GM12878 (cell line): ENCODE results near the gene SCGB3A1. TPM values are rescaled to one million over a fixed set of nuclear protein-coding genes. Genes with fewer than 3 reads are reported as not detected.

Experiments used
- ATAC-seq: fragments of 200-7000 bp; cut with Tn5 transposase; 3 replicates; pipeline ENCODE4 v1.9.1; 2020; ENCODE audit warnings: mild to moderate bottlenecking, moderate library complexity
- BruUV-seq: library from RNA; stranded (reverse); fragments of 400-500 nt; replicated peaks from 2 replicates; lab custom pipeline; 2021; lab: Mats Ljungman, UMichigan
- CTCF ChIA-PET: fragments of 300-600 bp; sonication (Branson Sonifier 250); formaldehyde crosslinking; extraction: SDS; loops from one replicate; lab custom pipeline; 2021; ENCODE audit warnings: inconsistent platforms; lab: Yijun Ruan, JAX
- POLR2A ChIA-PET: fragments of 350-600 bp; formaldehyde crosslinking; extraction: SDS; loops from one replicate; lab custom pipeline; 2021; ENCODE audit warnings: inconsistent platforms; lab: Charles Lee
- RAD21 ChIA-PET: fragments of 300-600 bp; sonication (Branson Sonifier 250); formaldehyde crosslinking; loops from one replicate; lab custom pipeline; 2023; ENCODE audit warnings: antibody characterized with exemption; ENCODE audit not compliant: unreplicated experiment; lab: Charles Lee
- SMC1A ChIA-PET: fragments of 300-600 bp; sonication (Branson Sonifier 250); formaldehyde crosslinking; loops from one replicate; lab custom pipeline; 2023; ENCODE audit not compliant: unreplicated experiment, uncharacterized antibody; lab: Charles Lee
- DNase-seq: peaks from one replicate; pipeline ENCODE4 v3.0.0-alpha.2; 2011; ENCODE audit warnings: low read depth, low spot score
- FAIRE-seq: peaks from 3 replicates; lab custom pipeline; 2011; peaks lifted over from hg19 to GRCh38; lab: Jason Lieb, UNC
- H2AFZ ChIP-seq: 2 replicates; pipeline ENCODE4 v1.6.0; 2011; ENCODE audit warnings: low read depth, low read length, control low read depth; ENCODE audit not compliant: control insufficient read depth
- H3K27ac ChIP-seq: 2 replicates; pipeline ENCODE4 v1.5.1; 2011; ENCODE audit warnings: control low read depth; ENCODE audit not compliant: control insufficient read depth, insufficient read depth
- H3K27me3 ChIP-seq, 2 experiments: replicated peaks in 1 of 2; 2 replicates each; pipeline versions ENCODE4 v1.6.0 to v1.6.1; 2011; ENCODE audit warnings: low read length in 1 of 2; ENCODE audit not compliant: control insufficient read depth in 2 of 2, insufficient read depth in 2 of 2
- H3K36me3 ChIP-seq, 2 experiments: 2 replicates each; pipeline ENCODE4 v1.5.1; 2011; ENCODE audit warnings: low read length in 1 of 2; ENCODE audit not compliant: control insufficient read depth in 2 of 2, insufficient read depth in 2 of 2
- H3K4me1 ChIP-seq: 2 replicates; pipeline ENCODE4 v1.6.1; 2011; ENCODE audit warnings: mild to moderate bottlenecking, low read length, moderate library complexity, mixed read lengths; ENCODE audit not compliant: control insufficient read depth, insufficient read depth
- H3K4me2 ChIP-seq: 2 replicates; pipeline ENCODE4 v1.6.0; 2011; ENCODE audit warnings: control low read depth; ENCODE audit not compliant: control insufficient read depth, insufficient read depth
- H3K4me3 ChIP-seq: fragments of 200-600 bp; sonication (generic); 2 replicates; pipeline ENCODE4 v1.5.1; 2016
- H3K79me2 ChIP-seq: 2 replicates; pipeline ENCODE4 v1.6.0; 2011; ENCODE audit warnings: low read length; ENCODE audit not compliant: control insufficient read depth, insufficient read depth
- H3K9ac ChIP-seq: 2 replicates; pipeline ENCODE4 v1.8.0; 2011; ENCODE audit warnings: low read length, control low read depth, mixed read lengths; ENCODE audit not compliant: control insufficient read depth, insufficient read depth
- H3K9me3 ChIP-seq: replicated peaks from 3 replicates; pipeline ENCODE4 v1.5.1; 2011; ENCODE audit warnings: mild to moderate bottlenecking, low read length; ENCODE audit not compliant: control insufficient read depth, insufficient read depth
- H4K20me1 ChIP-seq: 2 replicates; pipeline ENCODE4 v1.6.0; 2011; ENCODE audit not compliant: control insufficient read depth, insufficient read depth
- EZH2 ChIP-seq: IDR thresholded peaks from 2 replicates; pipeline ENCODE4 v1.6.1; 2012; ENCODE audit warnings: low read depth, mild to moderate bottlenecking, control low read depth, inconsistent platforms, low read length, borderline replicate concordance; ENCODE audit not compliant: control insufficient read depth
- FOS ChIP-seq: IDR thresholded peaks from 3 replicates; pipeline ENCODE4 v1.6.1; 2011; ENCODE audit warnings: borderline replicate concordance; ENCODE audit not compliant: insufficient read length; ENCODE audit errors: extremely low read depth
- MEF2B ChIP-seq: fragments of 450-650 bp; IDR thresholded peaks from 2 replicates; pipeline ENCODE4 v1.6.1; 2018; ENCODE audit warnings: mild to moderate bottlenecking, moderate library complexity; ENCODE audit not compliant: partially characterized antibody, poor library complexity, severe bottlenecking
- POU2F2 ChIP-seq: IDR thresholded peaks from 3 replicates; pipeline ENCODE4 v1.6.1; 2011; ENCODE audit warnings: low read depth, mild to moderate bottlenecking, low read length, borderline replicate concordance
- SMARCA5 ChIP-seq: fragments of 450-650 bp; IDR thresholded peaks from 2 replicates; pipeline ENCODE4 v1.6.1; 2017; ENCODE audit warnings: mild to moderate bottlenecking
- SPI1 ChIP-seq: IDR thresholded peaks from 2 replicates; pipeline ENCODE4 v1.6.1; 2011; ENCODE audit warnings: low read depth, mild to moderate bottlenecking, low read length, moderate library complexity, borderline replicate concordance; ENCODE audit not compliant: insufficient read depth
- SUPT20H ChIP-seq: IDR thresholded peaks from 2 replicates; pipeline ENCODE4 v1.6.1; 2011; ENCODE audit warnings: low read depth, mild to moderate bottlenecking, low read length, moderate library complexity, borderline replicate concordance; ENCODE audit not compliant: control insufficient read depth
- ZZZ3 ChIP-seq: IDR thresholded peaks from 2 replicates; pipeline ENCODE4 v1.6.1; 2011; ENCODE audit warnings: low read depth; ENCODE audit not compliant: control insufficient read depth, insufficient read length
- WGBS: methylation state at CpG from one replicate; pipeline ENCODE4 v1.1.6; 2016; ENCODE audit warnings: low lambda C conversion rate; ENCODE audit not compliant: insufficient replicate concordance, insufficient coverage; ENCODE audit errors: missing lambda C conversion rate; 5-methylcytosine and 5-hydroxymethylcytosine counted together
- in situ Hi-C: fragments of 300-500 bp; cut with MboI; formaldehyde crosslinking; loops from 9 replicates; pipeline ENCODE4 v1.14.3; 2018; ENCODE audit warnings: mixed read lengths
- intact Hi-C: fragments of 100-400 bp; cut with micrococcal nuclease; formaldehyde crosslinking; loops from one replicate; pipeline ENCODE4 v1.14.2; 2022; ENCODE audit not compliant: unreplicated experiment
- polyA plus RNA-seq, 11 experiments: library from polyadenylated mRNA; depleted of rRNA in 4 of 11; unstranded in 6 of 11; stranded (reverse) in 5 of 11; fragments of >200 nt; fragmentation: Nextera tagmentation in 4 of 11; fragmentation: Illumina TruSeq in 1 of 11; extraction: Ambion mirVana in 4 of 11; extraction: Trizol in 1 of 11; gene quantifications; 1 replicate in 1 of 11; 2 replicates in 10 of 11; pipeline versions ENCODE4 v1.2.1 to v1.2.3, GENCODE V29; 2011 to 2016; ENCODE audit warnings: inconsistent platforms in 2 of 11, missing spikeins in 2 of 11, low read depth in 1 of 11
- total RNA-seq, 4 experiments: library from RNA; depleted of rRNA in 3 of 4; stranded (reverse); fragments of >200 nt in 3 of 4; fragmentation: Illumina TruSeq in 1 of 4; extraction: Trizol in 1 of 4; gene quantifications; 2 replicates each; pipeline versions ENCODE4 v1.2.1 to v1.2.3, GENCODE V29; 2013 to 2021
- TF ChIP-seq, protein P1 (sequence below): IDR thresholded peaks from 2 replicates; pipeline ENCODE4 v1.6.1; 2012; ENCODE audit warnings: low read depth, low read length, improper control_type of control experiment
- TF ChIP-seq, protein P2 (sequence below): fragments of 450-650 bp; IDR thresholded peaks from 2 replicates; pipeline ENCODE4 v1.6.1; 2017; ENCODE audit warnings: mild to moderate bottlenecking, moderate library complexity

Gene SCGB3A1
- total and polyA plus RNA-seq, 10 of the 15 experiments (the other 5 are each of a cell fraction or from before 2014, with no cell fraction given): 0.46 TPM; not detected in 9

DNA sequence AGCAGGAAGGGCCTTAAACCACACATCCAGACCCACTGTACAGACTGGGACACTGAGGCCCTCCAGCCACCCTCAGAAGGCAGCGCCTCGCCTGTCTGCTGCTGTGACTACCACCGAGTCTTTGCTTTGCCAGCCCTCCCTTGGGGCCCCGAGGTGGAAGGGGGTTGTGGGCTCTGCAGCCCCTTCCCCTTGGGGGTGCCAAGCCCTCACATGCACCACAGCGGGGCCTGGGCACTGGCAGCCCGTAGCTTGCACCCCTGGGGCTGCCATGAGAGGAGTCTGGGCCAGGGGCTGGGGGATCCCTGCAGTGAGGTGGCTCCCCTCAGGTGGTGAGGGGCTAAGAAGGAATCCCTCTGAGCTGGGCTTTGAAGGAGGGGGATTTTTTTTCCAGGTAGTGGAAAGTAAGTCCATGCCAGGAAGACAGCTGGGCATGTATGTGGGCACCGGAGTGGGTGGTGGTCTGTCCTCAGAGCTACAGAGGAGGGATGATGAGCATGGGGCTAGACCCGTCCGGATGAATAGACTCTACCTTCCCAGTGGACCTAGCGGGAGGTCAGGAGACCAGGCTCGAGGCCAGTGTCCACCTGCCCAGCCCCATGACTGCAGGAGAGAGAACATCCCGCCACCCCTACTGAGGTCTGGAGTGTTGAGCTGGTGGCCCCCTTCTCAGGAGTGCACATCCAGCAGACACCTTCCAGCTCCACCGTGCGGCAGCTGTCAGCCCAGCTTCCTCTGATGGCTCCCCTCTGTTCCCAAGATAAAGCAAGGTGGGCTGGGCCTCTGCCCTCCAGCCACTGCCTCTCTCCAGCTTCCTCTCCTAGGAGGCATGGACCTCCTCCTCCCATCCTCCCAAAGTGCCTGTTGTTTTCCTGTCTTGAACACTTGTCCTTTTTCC lies 42.2 kb upstream of the SCGB3A1 start:
- no peak for TF ChIP-seq ZZZ3
- H3K79me2 ChIP-seq: no peaks in the 10 kb centered on the region
- no TSS peak for BruUV-seq
- no peak overlapping the region for H2AFZ ChIP-seq
- DNase-seq (no peak), FAIRE-seq (no peak), ATAC-seq (no peak)
- no peaks in the 10 kb centered on the region for H3K36me3 ChIP-seq
- H3K27ac ChIP-seq: no peak overlapping the region
- no peaks in the 10 kb centered on the region for H3K4me1 ChIP-seq
- ChIA-PET CTCF (no interaction called here), POLR2A (interaction anchor here (0.6 kb wide), 1 partner anchor 94 kb away, joined by 3 read pairs; no protein-coding TSS in a partner anchor), RAD21 (no interaction called here), SMC1A (no interaction called here)
- 21% methylated on average over 14 of the region's 14 CpGs for WGBS
- H3K4me3 ChIP-seq: no peak overlapping the region
- H3K9ac ChIP-seq: no peak overlapping the region
- no peak overlapping the region for H3K4me2 ChIP-seq
- intact Hi-C loops (no loop called here), in situ Hi-C loops (no loop called here)
- H3K27me3 ChIP-seq: no peaks in the 10 kb centered on the region
- H3K9me3 ChIP-seq: no peaks in the 10 kb centered on the region
- no peaks in the 10 kb centered on the region for H4K20me1 ChIP-seq

- intact Hi-C loops: no loop called here
- Histone ChIP-seq H3K36me3 (no peaks in the 10 kb centered on the region), H3K79me2 (no peaks in the 10 kb centered on the region), H3K27me3 (no peaks in the 10 kb centered on the region), H3K9ac (no peak overlapping the region), H2AFZ (no peak overlapping the region), H3K4me3 (no peak overlapping the region), H3K4me1 (no peaks in the 10 kb centered on the region), H3K4me2 (no peak overlapping the region), H4K20me1 (no peaks in the 10 kb centered on the region), H3K27ac (no peak overlapping the region), H3K9me3 (no peaks in the 10 kb centered on the region)
- ChIA-PET CTCF (no interaction called here), RAD21 (no interaction called here), SMC1A (no interaction called here), POLR2A (no interaction called here)
- BruUV-seq: no TSS peak
- WGBS: 24% methylated on average over 10 of the region's 10 CpGs
- in situ Hi-C loops: no loop called here
- ATAC-seq (no peak), DNase-seq (no peak), FAIRE-seq (no peak)
- TF ChIP-seq SMARCA5 (no peak), POU2F2 (no peak), EZH2 (no peak), FOS (no peak), SPI1 (no peak), SUPT20H (no peak), MEF2B (no peak)
- TF ChIP-seq, protein P1, sequence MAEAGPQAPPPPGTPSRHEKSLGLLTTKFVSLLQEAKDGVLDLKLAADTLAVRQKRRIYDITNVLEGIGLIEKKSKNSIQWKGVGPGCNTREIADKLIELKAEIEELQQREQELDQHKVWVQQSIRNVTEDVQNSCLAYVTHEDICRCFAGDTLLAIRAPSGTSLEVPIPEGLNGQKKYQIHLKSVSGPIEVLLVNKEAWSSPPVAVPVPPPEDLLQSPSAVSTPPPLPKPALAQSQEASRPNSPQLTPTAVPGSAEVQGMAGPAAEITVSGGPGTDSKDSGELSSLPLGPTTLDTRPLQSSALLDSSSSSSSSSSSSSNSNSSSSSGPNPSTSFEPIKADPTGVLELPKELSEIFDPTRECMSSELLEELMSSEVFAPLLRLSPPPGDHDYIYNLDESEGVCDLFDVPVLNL: no peak
- TF ChIP-seq, protein P2, sequence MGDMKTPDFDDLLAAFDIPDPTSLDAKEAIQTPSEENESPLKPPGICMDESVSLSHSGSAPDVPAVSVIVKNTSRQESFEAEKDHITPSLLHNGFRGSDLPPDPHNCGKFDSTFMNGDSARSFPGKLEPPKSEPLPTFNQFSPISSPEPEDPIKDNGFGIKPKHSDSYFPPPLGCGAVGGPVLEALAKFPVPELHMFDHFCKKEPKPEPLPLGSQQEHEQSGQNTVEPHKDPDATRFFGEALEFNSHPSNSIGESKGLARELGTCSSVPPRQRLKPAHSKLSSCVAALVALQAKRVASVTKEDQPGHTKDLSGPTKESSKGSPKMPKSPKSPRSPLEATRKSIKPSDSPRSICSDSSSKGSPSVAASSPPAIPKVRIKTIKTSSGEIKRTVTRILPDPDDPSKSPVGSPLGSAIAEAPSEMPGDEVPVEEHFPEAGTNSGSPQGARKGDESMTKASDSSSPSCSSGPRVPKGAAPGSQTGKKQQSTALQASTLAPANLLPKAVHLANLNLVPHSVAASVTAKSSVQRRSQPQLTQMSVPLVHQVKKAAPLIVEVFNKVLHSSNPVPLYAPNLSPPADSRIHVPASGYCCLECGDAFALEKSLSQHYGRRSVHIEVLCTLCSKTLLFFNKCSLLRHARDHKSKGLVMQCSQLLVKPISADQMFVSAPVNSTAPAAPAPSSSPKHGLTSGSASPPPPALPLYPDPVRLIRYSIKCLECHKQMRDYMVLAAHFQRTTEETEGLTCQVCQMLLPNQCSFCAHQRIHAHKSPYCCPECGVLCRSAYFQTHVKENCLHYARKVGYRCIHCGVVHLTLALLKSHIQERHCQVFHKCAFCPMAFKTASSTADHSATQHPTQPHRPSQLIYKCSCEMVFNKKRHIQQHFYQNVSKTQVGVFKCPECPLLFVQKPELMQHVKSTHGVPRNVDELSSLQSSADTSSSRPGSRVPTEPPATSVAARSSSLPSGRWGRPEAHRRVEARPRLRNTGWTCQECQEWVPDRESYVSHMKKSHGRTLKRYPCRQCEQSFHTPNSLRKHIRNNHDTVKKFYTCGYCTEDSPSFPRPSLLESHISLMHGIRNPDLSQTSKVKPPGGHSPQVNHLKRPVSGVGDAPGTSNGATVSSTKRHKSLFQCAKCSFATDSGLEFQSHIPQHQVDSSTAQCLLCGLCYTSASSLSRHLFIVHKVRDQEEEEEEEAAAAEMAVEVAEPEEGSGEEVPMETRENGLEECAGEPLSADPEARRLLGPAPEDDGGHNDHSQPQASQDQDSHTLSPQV: no peak
Observed at GRCh38 chr5:180632768-180633167, 41.5 kb upstream of the SCGB3A1 start.
